Spleen (tissue), 11 donors: Measurements from ENCODE around the gene KDM5B. TPM values are rescaled to one million over a fixed set of nuclear protein-coding genes. Genes with fewer than 3 reads are reported as not detected.

ENCODE experiments used
- DNase-seq: peaks from one replicate; pipeline ENCODE4 v3.0.0-alpha.2; 2020
- H3K27ac ChIP-seq, 8 donors: fragments of 200-600 bp; sonication (generic) in 7 of 8; 1 replicate in 4 of 8; 2 replicates in 4 of 8; pipeline versions ENCODE4 v1.5.0 to v1.8.0; 2016 to 2021; ENCODE audit warnings: inconsistent platforms in 4 of 8, mild to moderate bottlenecking in 4 of 8, moderate library complexity in 1 of 8
- H3K27me3 ChIP-seq, 7 donors: fragments of 200-600 bp; sonication (generic) in 6 of 7; replicated peaks in 1 of 7; 1 replicate in 4 of 7; 2 replicates in 3 of 7; pipeline versions ENCODE4 v1.5.0 to v1.8.0; 2016 to 2021; ENCODE audit warnings: inconsistent platforms in 3 of 7, mild to moderate bottlenecking in 1 of 7
- H3K36me3 ChIP-seq, 6 donors: fragments of 200-600 bp; sonication (generic) in 5 of 6; 1 replicate in 4 of 6; 2 replicates in 2 of 6; pipeline versions ENCODE4 v1.5.0 to v1.8.0; 2016 to 2021; ENCODE audit warnings: inconsistent platforms in 2 of 6
- H3K4me1 ChIP-seq, 6 donors: fragments of 200-600 bp; sonication (generic) in 5 of 6; 1 replicate in 3 of 6; 2 replicates in 3 of 6; pipeline versions ENCODE4 v1.5.0 to v1.8.0; 2016 to 2021; ENCODE audit warnings: inconsistent platforms in 3 of 6
- H3K4me3 ChIP-seq, 8 donors: fragments of 200-600 bp; sonication (generic) in 7 of 8; 1 replicate in 4 of 8; 2 replicates in 4 of 8; pipeline versions ENCODE4 v1.5.0 to v1.8.0; 2016 to 2021; ENCODE audit warnings: inconsistent platforms in 4 of 8, mild to moderate bottlenecking in 4 of 8, moderate library complexity in 2 of 8
- H3K9me3 ChIP-seq, 8 donors: fragments of 200-600 bp; sonication (generic) in 7 of 8; 1 replicate in 4 of 8; 2 replicates in 4 of 8; pipeline versions ENCODE4 v1.5.0 to v1.8.0; 2016 to 2021; ENCODE audit warnings: inconsistent platforms in 4 of 8
- CTCF ChIP-seq, 11 experiments: fragments of 200-600 bp in 7 of 11; fragments of 450-650 bp in 4 of 11; sonication (generic) in 4 of 11; IDR thresholded peaks in 8 of 11; conservative IDR thresholded peaks in 3 of 11; 1 replicate in 7 of 11; 2 replicates in 4 of 11; pipeline versions ENCODE4 v1.4.0 to v1.8.0; 2016 to 2021; ENCODE audit warnings: antibody characterized with exemption in 11 of 11, inconsistent platforms in 4 of 11, mild to moderate bottlenecking in 1 of 11
- POLR2A ChIP-seq, 3 donors: fragments of 450-650 bp; IDR thresholded peaks; one replicate each; pipeline ENCODE4 v1.5.1; 2017; ENCODE audit warnings: antibody characterized with exemption in 3 of 3, mild to moderate bottlenecking in 1 of 3
- POLR2AphosphoS5 ChIP-seq, 3 donors: sonication (generic); formaldehyde crosslinking; IDR thresholded peaks; one replicate each; pipeline ENCODE4 v1.5.1; 2017; ENCODE audit warnings: antibody characterized with exemption in 3 of 3
- WGBS, 5 donors: extraction: QIAGEN DNeasy Blood & Tissue Kit in 3 of 5; methylation state at CpG; one replicate each; pipeline versions ENCODE4 v1.1.5 to v1.1.7; 2013 to 2018; 5-methylcytosine and 5-hydroxymethylcytosine counted together
- intact Hi-C: fragments of 100-400 bp; cut with DNase I; formaldehyde crosslinking; loops from one replicate; pipeline ENCODE4 v1.15.0; 2023; ENCODE audit warnings: low total_unique reads
- polyA plus RNA-seq, 3 donors: library from polyadenylated mRNA; stranded (reverse); fragments of 200-250 nt; gene quantifications; one replicate each; pipeline ENCODE4 v1.2.1, GENCODE V29; 2013
- total RNA-seq, 7 donors: library from RNA; depleted of rRNA in 3 of 7; stranded (reverse); fragments of >200 nt in 3 of 7; fragmentation: NEBNext Ultra II Directional in 4 of 7; extraction: Animal tissue kit (Norgen Biotek cat#: 25700) in 4 of 7; gene quantifications; one replicate each; pipeline versions ENCODE4 v1.1.0 to v1.2.1, GENCODE V29; 2016 to 2021
- donor health status: healthy with polysubstance abuse.
- donor health status: DM: no; HTN: no; CAD: no; lungs with moderate emphysema.
- donor health status: DM: no; HTN: no; CAD: no.
- donor health status: Bipolar disorder and iron deficiency.
- donor health status: healthy.
- donor health status: DM: no; HTN: no; CAD: no.
- donor health status: DM: yes; HTN: yes; CAD: no.

Gene KDM5B
- total and polyA plus RNA-seq, 10 donors: 7.7 to 71.9 (median 52.3) TPM

GRCh38 chr1:202701200-202701599, 107.0 kb downstream of the KDM5B start:
- peaks cover 0 to 84% (median 9%) of the 10 kb centered on the region in 7 donors for H3K27me3 ChIP-seq
- no peaks in the 10 kb centered on the region for H3K9me3 ChIP-seq
- intact Hi-C loops: no loop called here
- WGBS, 5 donors: 92 to 95% (median 94%) methylated on average over 3 of the region's 3 CpGs
- no peak for TF ChIP-seq POLR2A (IDR thresholded peaks at IDR 0.05)
- TF ChIP-seq POLR2AphosphoS5 (IDR thresholded peaks at IDR 0.05): no peak
- TF ChIP-seq CTCF (IDR thresholded peaks at IDR 0.05 in 8 of 11, conservative IDR thresholded peaks at IDR 0.05 in 3 of 11): no peak
- no peak for DNase-seq
- no peak overlapping the region for H3K4me3 ChIP-seq
- H3K27ac ChIP-seq: no peak overlapping the region
- no peaks in the 10 kb centered on the region for H3K4me1 ChIP-seq
- no peaks in the 10 kb centered on the region for H3K36me3 ChIP-seq

GRCh38 chr1:202700061-202700460, 108.2 kb downstream of the KDM5B start:
- intact Hi-C loops: no loop called here
- no peak for TF ChIP-seq CTCF (IDR thresholded peaks at IDR 0.05 in 8 of 11, conservative IDR thresholded peaks at IDR 0.05 in 3 of 11)
- TF ChIP-seq POLR2A (IDR thresholded peaks at IDR 0.05): no peak
- no peak for TF ChIP-seq POLR2AphosphoS5 (IDR thresholded peaks at IDR 0.05)
- no peaks in the 10 kb centered on the region for H3K4me1 ChIP-seq
- H3K9me3 ChIP-seq: no peaks in the 10 kb centered on the region
- H3K27ac ChIP-seq: no peak overlapping the region
- peaks cover 0 to 84% (median 14%) of the 10 kb centered on the region in 7 donors for H3K27me3 ChIP-seq
- no peak overlapping the region for H3K4me3 ChIP-seq
- WGBS, 5 donors: 62 to 82% (median 69%) methylated on average over 5 of the region's 5 CpGs
- H3K36me3 ChIP-seq: no peaks in the 10 kb centered on the region
- peak; percentile 53 for DNase-seq

- WGBS, 5 donors: 21 to 57% (median 32%) methylated on average over 8 of the region's 8 CpGs
- Histone ChIP-seq H3K4me1 (no peaks in the 10 kb centered on the region), H3K9me3 (no peaks in the 10 kb centered on the region), H3K4me3 (no peak overlapping the region), H3K36me3 (no peaks in the 10 kb centered on the region), H3K27me3 (peaks cover 0 to 84% (median 14%) of the 10 kb centered on the region in 7 donors), H3K27ac (no peak overlapping the region)
- no peak for DNase-seq
- TF ChIP-seq CTCF (IDR thresholded peaks at IDR 0.05 in 8 of 11, conservative IDR thresholded peaks at IDR 0.05 in 3 of 11) (no peak), POLR2A (IDR thresholded peaks at IDR 0.05) (no peak), POLR2AphosphoS5 (IDR thresholded peaks at IDR 0.05) (no peak)
- intact Hi-C loops: no loop called here
Observed at GRCh38 chr1:202698276-202698675, 109.9 kb downstream of the KDM5B start.

GRCh38 chr1:202697038-202697437, 111.2 kb downstream of the KDM5B start:
- intact Hi-C loops: no loop called here
- 70 to 75% (median 71%) methylated on average over 6 of the region's 6 CpGs for WGBS, 5 donors
- H3K4me1 ChIP-seq: no peaks in the 10 kb centered on the region
- H3K9me3 ChIP-seq: no peaks in the 10 kb centered on the region
- H3K27me3 ChIP-seq: peaks cover 0 to 82% (median 14%) of the 10 kb centered on the region in 7 donors
- TF ChIP-seq POLR2AphosphoS5 (IDR thresholded peaks at IDR 0.05) (no peak), POLR2A (IDR thresholded peaks at IDR 0.05) (no peak), CTCF (IDR thresholded peaks at IDR 0.05 in 8 of 11, conservative IDR thresholded peaks at IDR 0.05 in 3 of 11) (no peak)
- peak; percentile 45 for DNase-seq
- no peak overlapping the region for H3K27ac ChIP-seq
- H3K36me3 ChIP-seq: no peaks in the 10 kb centered on the region
- H3K4me3 ChIP-seq: no peak overlapping the region
